HG03280 (cell line): ENCODE data around the gene AAGAB.
"Not testable (repeated sequence)": the region's sequence is repeated elsewhere in the genome, so short reads cannot be mapped to it uniquely, and the experiment has no call there.

Source experiments
- ATAC-seq: cut with Tn5 transposase; IDR thresholded peaks from one replicate; pipeline ENCODE4 v1.9.1; 2021; ENCODE audit warnings: mild to moderate bottlenecking, moderate library complexity; ENCODE audit not compliant: unreplicated experiment

The AAGAB gene, protein sequence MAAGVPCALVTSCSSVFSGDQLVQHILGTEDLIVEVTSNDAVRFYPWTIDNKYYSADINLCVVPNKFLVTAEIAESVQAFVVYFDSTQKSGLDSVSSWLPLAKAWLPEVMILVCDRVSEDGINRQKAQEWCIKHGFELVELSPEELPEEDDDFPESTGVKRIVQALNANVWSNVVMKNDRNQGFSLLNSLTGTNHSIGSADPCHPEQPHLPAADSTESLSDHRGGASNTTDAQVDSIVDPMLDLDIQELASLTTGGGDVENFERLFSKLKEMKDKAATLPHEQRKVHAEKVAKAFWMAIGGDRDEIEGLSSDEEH

DNA sequence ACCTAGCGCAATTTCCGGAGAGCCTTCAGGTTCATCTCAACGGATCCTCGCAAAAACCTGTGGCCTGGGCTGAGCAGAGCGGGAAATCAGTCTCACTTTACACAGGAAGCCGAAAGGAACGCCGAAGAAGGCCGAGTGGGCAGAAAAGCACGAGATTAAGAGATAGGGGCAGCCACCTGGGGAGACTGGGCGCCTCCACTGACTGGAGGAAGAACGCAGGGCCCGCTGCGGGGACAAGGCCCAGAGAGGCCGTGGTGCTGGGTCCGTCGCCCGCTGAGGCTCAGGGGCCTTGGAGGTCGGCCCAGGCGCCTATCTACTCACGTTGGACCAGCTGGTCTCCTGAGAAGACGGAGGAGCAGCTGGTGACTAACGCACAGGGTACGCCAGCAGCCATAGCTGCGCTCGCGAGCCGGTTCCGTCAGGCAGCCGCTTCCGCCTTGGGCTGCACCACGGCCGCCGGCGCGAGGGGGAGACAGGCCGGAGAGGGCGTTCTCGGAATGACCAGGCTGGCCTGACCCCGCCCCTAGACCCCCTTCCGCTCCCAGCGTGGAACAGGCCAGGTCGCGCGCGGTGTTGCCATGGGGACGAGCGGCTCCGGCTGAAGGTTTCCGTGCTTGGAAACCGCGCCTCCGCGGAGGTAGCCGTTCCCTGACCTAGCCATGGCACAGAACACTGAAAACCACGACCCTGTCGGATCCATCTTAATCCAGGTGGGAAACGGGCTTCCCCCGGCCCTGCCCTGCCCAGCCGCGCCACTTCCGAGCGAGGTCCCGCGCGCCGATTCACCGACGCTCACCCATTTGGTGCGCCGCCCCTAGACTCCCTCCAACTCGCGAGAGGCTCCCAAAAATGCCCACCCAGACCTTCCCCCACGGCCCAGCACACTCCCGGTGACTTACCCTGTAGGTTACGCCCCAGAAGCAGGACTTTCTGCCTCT is at the start of gene AAGAB, which contains the start of gene IQCH:
AAGAB (minus strand) TSS at position 424 of the 938 bp plus-strand sequence; CDS start at position 394, 30 bp downstream.
IQCH (plus strand) TSS at position 549 of the 938 bp plus-strand sequence; CDS start at position 660, 111 bp downstream.
- peak; percentile 98 for ATAC-seq

DNA sequence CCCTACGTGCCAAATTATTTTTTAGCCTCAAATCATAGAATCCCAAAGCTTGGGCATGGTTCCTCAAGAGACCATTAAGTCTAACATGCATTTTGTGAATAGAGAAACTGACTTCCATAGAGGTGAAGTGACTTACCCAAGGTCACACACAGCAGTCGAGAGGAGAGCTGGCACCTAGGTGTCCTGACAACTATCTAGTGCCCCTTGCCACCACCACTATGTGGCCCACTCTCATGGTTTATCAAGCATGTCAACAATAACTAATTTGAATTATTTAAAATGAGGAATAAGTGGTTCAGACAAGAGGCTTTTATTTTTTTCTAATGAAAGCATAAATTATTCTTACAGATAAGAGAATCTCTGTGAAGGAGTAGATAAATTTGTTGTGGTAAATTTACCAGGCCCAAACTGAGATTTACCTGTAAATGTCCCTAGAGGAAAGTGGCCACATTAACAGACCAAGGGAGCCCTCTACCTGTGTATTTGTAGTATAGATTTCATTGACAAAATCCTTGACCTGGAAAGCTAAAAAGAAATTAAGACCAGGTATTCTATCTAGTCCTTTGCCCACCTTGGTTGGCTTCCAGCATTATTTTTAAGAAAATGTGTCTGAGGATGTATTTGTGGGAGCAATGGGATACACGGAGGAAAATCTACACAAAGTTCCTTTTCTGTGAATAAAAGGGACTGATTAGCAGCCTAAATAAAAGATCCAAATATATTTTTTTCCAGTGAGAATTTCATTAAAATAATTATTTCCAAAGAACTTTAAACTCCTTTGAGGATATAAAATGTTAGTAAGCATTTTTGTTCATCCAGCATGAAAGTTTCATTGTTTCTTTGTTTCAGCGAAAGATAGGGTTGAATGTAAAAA is 49.3 kb upstream of the AAGAB start:
- ATAC-seq: no peak

DNA sequence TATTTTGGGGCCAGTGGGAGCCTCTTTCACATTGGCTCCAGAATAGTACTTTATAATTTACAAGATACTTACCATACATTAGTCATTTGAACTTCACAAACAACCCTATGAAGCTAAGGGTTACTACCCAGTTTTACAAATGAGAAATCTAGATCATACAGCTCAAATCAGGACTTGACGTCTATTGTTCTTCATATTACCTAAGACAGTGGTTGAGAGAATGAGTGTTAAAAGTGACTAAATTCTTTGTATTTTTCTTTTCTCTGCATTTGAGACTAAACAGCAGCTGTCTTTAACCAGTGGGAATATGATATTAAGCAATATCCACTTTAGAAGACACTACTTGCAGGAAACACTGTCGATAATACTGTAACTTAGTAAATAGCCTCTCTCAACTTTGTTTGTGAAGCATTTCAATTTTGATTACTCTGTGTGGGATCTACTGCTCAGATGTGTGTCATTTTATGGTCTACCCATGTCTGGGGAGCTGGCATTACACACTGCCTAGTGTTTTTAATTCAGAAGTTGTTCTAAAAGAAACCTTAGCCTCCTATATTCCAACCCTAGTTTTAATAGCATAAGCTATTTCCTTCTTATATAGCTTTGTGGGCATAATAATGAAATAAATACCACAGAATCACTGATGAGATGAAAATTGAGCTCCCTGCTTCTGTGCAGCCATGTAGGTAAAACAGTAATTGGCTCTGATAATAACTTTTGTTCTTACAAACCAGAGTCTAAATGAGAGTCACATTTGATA is 46.0 kb upstream of the AAGAB start:
- no peak for ATAC-seq

DNA sequence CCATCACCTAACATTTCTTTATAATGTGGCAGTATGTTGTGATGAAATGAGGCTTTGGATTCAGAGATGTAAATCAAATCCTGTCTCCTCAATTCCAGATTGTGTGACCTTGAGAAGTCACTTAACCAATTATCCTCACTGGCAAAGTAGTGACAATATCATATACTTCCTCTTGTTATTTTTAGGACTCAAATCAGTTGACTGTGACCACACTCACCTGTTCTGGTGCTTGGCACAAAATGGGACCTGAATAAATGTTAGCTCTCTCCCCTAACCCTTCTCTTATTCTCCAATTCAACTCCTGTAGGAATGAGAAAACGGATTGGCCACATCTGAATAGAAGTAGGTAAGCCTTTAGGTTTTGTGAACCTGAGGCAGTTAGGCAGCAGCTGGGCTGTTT is 42.2 kb upstream of the AAGAB start:
- ATAC-seq: no peak

DNA sequence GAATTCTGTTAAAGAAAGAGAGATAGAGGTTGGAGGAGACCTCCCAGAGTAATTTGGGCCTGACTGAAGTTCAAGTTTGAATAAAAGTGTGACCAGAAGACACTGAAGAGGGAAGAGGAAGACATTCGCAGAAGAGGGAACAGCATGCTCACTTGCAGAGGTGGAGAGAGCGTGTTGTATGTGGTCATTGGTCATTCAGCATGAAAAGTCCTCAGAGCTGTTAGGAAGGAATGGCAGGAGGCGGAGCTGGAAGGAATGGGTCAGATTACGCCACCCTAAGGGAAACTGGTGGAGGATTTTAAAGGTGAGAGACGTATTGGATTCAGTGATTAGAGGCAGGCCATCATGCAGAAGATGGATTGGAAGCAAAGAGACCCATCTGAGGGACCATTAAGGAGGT is 41.7 kb upstream of the AAGAB start:
- no peak for ATAC-seq

DNA sequence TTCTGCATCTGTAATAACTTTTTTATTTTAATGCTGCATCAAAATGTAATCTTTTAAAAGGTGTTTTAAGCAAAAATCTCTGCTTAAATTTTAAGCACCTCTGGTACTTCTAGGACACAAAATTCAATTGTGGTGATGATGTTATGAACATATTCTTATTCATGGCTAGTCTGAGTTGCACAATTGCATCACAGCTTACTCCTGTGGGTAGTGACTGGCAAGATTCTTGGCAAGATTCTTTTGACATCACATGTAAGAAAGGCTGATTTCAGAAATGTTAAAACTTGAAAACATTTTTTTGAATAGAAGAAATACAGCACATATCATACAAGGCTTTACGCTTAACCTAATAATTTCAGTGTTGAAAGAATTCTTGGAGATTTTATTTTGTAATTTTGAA is 35.9 kb upstream of the AAGAB start:
- ATAC-seq: no peak

DNA sequence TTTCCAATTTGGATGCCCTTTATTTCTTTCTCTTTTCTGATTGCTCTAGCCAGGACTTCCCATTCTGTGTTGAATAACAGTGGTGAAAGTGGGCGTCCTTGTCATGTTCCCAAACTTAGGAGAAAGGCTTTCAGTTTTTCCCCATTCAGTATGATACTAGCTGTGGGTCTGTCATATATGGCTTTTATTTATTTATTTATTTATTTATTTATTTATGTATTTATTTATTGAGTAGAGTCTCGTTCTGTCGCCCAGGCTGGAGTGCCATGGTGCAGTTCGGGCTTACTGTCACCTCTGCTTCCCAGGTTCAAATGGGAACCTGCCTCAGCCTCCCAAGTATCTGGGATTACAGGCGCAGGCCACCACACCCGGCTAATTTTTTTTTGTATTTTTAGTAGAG is 31.9 kb upstream of the AAGAB start:
- not testable (repeated sequence) for ATAC-seq

DNA sequence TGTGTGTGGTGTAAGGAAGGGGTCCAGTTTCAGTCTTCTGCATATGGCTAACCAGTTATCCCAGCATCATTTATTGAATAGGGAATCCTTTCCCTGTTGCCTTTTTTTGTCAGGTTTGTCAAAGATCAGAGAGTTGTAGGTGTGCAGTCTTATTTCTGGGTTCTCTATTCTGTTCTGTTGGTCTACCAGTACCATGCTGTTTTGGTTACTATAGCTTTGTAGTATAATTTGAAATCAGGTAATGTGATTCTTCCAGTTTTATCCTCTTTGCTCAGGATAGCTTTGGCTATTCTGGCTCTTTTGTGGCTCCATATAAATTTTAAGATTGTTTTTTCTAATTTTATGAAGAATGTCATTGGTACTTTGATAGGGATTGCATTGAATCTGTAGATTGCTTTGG is 31.2 kb upstream of the AAGAB start:
- not testable (repeated sequence) for ATAC-seq

DNA sequence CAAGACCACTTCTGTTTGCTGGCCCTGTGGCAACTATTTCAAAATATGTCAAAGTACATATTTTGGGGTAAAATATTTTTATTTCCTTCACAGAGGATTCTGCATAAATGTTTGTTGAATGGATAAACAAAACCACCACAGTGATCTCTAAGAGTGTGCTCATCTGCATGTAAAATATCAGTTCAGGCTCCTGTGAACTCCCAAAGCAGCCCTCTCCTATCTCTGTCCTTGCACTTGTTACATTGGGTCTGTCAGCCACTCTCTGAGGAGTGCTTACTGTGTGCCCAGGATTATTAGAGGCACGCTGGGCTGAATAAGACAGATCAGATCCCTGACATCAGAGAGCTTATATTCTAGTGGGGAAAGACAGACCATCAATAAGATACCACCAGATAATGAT is 27.3 kb upstream of the AAGAB start:
- no peak for ATAC-seq

DNA sequence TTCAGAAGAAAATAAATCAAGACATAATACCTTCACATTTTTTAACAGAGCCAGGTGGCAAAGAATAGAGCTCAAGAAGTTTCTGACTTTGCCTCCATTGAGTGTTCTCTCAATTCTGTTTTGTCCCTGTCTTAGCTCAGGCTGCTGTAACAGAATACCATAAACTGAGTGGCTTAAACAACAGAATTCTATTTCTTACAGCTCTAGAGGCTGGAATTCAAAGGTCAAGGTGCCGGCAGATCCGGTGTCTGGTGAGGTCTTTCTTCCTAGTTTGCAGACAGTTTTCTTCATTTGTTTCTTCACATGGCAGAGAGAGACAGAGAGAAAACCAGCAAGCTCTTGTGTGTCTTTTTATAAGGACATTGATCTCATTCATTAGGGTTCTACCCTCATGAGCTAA is 25.8 kb upstream of the AAGAB start:
- ATAC-seq: no peak

DNA sequence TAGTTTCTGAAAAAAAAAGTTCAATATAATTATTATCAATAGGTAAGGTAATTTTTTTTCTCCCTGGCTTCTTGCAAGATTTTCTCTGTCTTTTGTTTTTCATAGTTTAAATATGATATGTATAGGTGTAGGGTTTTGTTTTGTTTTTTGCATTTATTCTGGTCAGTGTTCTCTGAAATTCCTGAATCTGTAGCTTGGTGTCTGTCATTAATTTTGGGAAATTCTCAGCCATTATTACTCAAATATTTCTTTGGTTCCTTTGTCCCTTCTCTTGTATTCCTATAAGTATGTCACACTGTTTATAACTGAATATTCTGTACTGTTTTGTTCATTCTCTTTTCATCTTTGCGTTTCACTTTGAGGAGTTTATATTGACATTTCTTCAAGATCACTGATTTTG is 22.2 kb upstream of the AAGAB start:
- no peak for ATAC-seq

DNA sequence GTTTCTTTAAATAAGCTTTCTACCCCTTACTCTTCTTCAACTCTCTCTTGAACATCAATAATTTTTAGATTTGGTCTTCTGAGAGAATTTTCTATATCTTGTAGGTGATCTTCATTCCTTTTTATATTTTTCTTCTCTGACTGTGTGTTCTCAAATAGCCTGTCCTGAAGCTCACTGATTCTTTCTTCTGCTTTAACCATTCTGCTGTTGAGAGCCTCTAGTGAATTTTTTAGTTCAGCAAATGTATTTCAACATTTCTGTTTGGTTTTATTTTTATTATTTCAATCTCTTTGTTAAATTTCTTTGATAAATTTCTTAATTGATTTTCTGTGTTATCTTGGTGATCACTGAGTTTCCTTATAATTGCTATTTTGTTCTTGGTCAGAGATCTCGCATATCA is 19.8 kb upstream of the AAGAB start:
- no peak for ATAC-seq

DNA sequence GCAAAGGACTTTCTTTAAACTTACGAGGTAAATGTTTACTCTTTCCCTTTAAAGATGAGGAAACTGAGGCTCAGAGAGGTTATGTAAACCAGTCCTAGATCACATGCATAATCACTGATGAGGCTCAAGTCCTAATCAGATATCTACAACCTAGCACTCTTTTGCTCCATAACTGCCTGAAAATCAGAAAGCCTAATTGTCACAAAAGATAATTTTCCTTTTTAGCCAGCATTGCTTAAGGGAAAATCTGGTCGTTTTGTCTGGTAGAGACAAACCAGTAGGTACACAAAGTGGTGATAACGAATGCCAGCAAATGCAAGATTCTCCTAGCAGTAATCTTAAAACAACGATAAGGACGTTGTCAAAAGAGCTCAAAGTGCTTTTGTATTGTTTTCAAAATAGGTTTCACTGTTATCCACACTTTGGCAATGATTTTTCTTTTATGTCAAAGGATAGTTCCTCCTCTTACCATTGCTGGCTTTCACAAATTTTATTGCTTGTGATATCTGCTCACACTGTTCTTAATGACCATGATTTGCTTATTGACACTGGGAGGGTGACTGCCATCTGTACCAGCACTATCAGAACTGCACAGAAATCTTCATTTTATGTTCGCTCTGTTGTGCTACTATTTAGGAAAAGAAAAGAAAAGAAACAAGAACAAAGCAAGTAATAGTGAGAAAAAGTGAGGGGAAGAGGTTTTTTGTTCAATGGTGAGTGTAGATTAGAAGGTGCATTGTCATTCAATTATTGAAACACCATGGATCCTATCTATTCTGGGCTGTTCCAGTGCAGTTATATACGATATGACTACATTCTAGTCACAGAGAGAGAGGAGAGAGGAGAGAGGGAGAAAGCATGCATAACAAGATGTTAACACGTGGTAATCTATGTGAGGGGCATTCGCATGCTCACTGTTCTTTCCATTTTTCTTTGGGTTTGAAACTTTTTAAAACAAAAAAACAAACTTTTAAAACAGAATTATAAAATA is 13.8 kb upstream of the AAGAB start:
- ATAC-seq: no peak

DNA sequence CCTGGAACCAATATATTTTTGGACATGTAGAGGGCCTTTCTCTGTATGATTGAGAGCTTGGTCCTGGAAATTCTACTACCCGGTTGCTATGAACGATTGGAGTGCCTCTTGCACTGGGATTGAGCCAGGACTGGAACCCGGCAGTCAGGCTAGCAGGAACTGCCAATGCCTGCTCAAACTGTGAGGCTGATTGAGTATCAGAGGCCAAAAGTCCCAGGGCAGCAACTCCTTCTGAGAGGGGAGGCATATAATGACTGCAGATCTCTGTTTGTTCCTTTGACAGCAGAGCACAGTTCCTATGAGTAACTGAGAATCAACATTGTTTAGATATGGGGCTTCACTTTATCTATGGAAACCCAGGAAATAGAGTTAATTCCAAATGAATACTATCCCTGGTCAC is 13.0 kb upstream of the AAGAB start:
- ATAC-seq: no peak

DNA sequence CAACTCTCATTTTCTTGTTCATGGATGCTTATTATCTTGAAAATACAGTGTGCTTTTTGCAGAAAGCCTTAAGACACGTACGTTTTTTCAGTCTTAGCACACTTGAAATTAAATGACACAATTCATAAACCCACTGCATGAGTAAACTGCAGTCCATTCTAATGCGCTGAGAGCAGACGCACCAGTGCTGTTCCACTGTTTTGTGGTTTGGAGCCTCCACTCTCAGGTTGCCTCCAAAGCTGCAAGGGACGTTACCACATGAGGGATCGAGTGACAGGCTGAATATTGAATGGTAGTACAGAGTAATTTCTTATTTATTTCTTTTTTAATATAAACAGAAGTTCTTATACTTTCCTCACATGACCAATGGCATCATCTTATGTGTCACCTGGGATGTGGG is 12.4 kb upstream of the AAGAB start:
- no peak for ATAC-seq

DNA sequence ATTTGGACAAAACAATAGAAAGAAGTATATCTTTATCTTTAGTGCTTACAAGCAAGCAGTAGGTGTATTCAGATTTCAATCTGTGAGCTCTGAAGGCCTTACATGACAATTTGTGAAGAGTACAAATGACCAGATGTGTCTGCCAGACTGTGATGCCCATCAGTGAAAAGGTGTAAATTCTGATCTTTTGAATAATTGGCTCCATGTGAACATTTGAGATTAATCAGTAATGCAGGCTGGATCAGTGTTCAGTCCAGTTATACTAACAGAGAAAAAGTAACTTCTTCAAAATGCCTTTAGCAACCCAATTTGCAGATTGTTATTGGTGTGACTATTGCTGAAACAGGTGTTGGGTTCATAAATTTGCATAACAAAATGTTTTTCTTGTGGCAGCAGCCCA is 5.3 kb upstream of the AAGAB start:
- ATAC-seq: no peak

DNA sequence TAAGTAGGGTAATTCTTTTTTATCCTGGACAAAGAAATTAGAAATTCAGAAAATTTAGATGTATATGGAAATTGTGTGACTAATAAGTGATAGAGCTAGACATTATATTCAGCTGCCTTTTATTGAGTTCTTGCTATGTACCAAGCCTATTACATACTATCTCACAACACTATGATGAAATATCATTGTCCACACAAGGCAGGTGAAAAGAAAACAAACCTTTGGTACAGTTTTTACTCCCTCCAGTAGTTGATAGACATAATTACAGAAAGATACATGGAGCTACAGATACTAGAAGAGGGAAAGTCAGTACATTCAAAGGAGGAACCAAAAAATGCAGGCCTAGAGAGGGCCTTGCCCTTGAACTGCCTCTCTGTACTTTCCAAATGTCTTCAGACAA is 4.9 kb upstream of the AAGAB start:
- ATAC-seq: no peak

DNA sequence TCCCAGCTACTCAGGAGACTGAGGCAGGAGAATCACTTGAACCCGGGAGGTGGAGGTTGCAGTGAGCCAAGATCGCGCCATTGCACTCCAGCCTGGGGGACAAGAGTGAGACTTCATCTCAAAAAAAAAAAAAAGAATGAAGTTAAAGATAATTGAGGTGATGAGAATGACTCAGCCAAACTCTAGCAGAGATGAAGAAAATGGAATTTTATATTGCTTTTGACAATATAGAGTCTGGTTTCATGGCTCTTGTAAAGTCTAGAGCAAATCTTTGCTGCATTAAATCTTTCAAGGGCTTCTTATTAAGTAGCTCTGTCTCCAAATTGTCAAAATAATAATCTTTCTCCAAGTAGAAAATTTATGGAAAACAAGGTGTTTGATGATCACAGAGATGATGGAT is 4.0 kb upstream of the AAGAB start:
- ATAC-seq: not testable (repeated sequence)

DNA sequence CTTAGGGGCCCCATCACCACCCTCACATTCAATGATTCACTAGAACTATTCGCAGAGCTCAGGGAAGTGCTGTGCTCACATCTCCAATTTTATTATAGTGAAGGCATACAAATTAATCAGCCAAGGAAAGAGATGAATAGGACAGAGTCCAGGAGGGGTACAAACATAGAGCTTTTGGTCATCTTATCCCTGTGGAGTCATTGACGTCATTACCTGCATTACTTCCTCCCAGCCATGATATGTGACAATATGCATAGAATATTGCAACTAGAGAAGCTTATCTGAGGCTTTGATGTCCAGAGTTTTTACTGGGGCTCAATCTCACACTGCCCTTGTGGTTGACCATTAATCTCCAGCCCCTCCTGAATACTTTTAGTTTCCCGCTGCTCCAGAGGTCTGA is 1.6 kb upstream of the AAGAB start:
- ATAC-seq: no peak
